IPS DF 6.9 (cell line): ENCODE measurements around the gene P2RX2.

Experiments
- DNase-seq: peaks from one replicate; pipeline ENCODE4 v3.0.0-alpha.2; 2013; ENCODE audit warnings: low read depth, low spot score
- H3K27ac ChIP-seq: one replicate; pipeline ENCODE4 v1.5.1; 2013; ENCODE audit warnings: low read length, control low read depth
- H3K27me3 ChIP-seq: 2 replicates; pipeline ENCODE4 v1.6.1; 2013; ENCODE audit warnings: mild to moderate bottlenecking, low read length; ENCODE audit not compliant: control insufficient read depth, insufficient read depth
- H3K36me3 ChIP-seq: 2 replicates; pipeline ENCODE4 v1.6.1; 2013; ENCODE audit warnings: low read length; ENCODE audit not compliant: control insufficient read depth, insufficient read depth
- H3K4me1 ChIP-seq: 2 replicates; pipeline ENCODE4 v1.6.1; 2013; ENCODE audit warnings: low read length; ENCODE audit not compliant: control insufficient read depth, insufficient read depth
- H3K4me3 ChIP-seq: 2 replicates; pipeline ENCODE4 v1.5.1; 2013; ENCODE audit warnings: mild to moderate bottlenecking, low read length
- H3K9me3 ChIP-seq: 2 replicates; pipeline ENCODE4 v1.6.1; 2013; ENCODE audit warnings: low read length, inconsistent platforms; ENCODE audit not compliant: control insufficient read depth, insufficient read depth
- WGBS: extraction: QIAGEN DNeasy Blood & Tissue Kit; methylation state at CpG from one replicate; pipeline ENCODE4 v1.1.7; 2013; ENCODE audit warnings: mixed read lengths, missing lambda C conversion rate; ENCODE audit not compliant: insufficient read length, insufficient coverage; 5-methylcytosine and 5-hydroxymethylcytosine counted together

The P2RX2 gene

DNA sequence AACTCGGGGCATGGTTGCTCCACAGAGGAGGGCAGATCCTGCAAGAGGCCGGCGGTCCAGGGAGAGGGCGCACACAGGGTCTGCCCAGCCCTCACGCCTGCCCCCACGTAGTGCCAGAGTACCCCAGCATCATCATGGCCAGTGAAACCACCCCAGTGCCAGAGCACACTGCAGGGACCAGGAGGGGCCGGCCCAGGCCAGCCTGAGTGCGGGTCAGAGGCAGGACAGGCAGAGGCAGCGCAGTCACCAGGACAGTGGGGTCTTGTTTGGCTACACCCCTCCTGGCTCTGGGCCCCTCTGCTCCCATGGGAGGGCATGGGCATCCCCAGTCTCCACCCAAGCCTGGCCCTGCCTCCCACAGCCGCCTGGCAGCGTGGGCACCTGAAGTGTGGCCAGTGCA, 42.9 kb upstream of the P2RX2 start:
- no peak overlapping the region for H3K4me3 ChIP-seq
- WGBS, result no CpG with 5 or more reads among the region's 11 CpGs
- no peaks in the 10 kb centered on the region for H3K9me3 ChIP-seq
- no peaks in the 10 kb centered on the region for H3K27me3 ChIP-seq
- no peak overlapping the region for H3K27ac ChIP-seq
- DNase-seq, result no peak
- no peaks in the 10 kb centered on the region for H3K4me1 ChIP-seq
- peaks cover 37% of the 10 kb centered on the region for H3K36me3 ChIP-seq

- H3K27ac ChIP-seq, result no peak overlapping the region
- no peaks in the 10 kb centered on the region for H3K9me3 ChIP-seq
- no CpG with 5 or more reads among the region's 12 CpGs for WGBS
- no peak overlapping the region for H3K4me3 ChIP-seq
- H3K4me1 ChIP-seq, result no peaks in the 10 kb centered on the region
- no peak for DNase-seq
- H3K27me3 ChIP-seq, result no peaks in the 10 kb centered on the region
- peaks cover 35% of the 10 kb centered on the region for H3K36me3 ChIP-seq
Observed at GRCh38 chr12:132576701-132577100, 41.9 kb upstream of the P2RX2 start.

GRCh38 chr12:132577191-132577920, 41.2 kb upstream of the P2RX2 start:
- no peak overlapping the region for H3K27ac ChIP-seq
- H3K4me3 ChIP-seq, result no peak overlapping the region
- no peaks in the 10 kb centered on the region for H3K9me3 ChIP-seq
- no CpG with 5 or more reads among the region's 22 CpGs for WGBS
- no peaks in the 10 kb centered on the region for H3K4me1 ChIP-seq
- H3K36me3 ChIP-seq, result peaks cover 32% of the 10 kb centered on the region
- no peak for DNase-seq
- no peaks in the 10 kb centered on the region for H3K27me3 ChIP-seq

- H3K4me3 ChIP-seq, result no peak overlapping the region
- no CpG with 5 or more reads among the region's 11 CpGs for WGBS
- H3K4me1 ChIP-seq, result no peaks in the 10 kb centered on the region
- no peaks in the 10 kb centered on the region for H3K9me3 ChIP-seq
- peaks cover 26% of the 10 kb centered on the region for H3K36me3 ChIP-seq
- DNase-seq, result no peak
- no peaks in the 10 kb centered on the region; the same call in 1 of the 2 replicates for H3K27me3 ChIP-seq
- no peak overlapping the region for H3K27ac ChIP-seq
Observed at GRCh38 chr12:132578118-132578517, 40.5 kb upstream of the P2RX2 start.

GRCh38 chr12:132578826-132579225, 39.8 kb upstream of the P2RX2 start:
- Histone ChIP-seq H3K27ac (no peak overlapping the region), H3K36me3 (peaks cover 26% of the 10 kb centered on the region), H3K4me3 (no peak overlapping the region), H3K4me1 (no peaks in the 10 kb centered on the region), H3K27me3 (no peaks in the 10 kb centered on the region; the same call in 1 of the 2 replicates), H3K9me3 (no peaks in the 10 kb centered on the region)
- no peak for DNase-seq
- WGBS, result no CpG with 5 or more reads among the region's 11 CpGs

DNA sequence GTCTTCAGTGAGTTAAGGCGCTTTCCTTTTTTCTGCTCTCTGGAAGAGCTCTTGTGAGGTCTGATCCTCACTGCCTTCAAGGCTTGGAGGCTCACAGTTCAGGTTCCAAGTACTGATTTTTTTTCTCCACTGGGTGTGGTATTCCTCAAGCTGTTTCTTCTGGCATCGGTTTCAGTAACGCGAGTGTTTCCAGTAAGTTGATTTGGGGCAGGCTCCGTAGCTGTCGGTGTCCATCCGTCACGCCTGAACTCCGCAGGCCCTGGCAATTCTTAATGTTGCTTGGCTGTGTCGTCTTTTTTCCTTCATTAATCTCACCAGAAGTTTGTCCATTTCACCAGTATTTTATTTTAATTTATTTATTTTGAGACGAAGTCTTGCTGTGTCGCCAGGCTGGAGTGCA, 38.8 kb upstream of the P2RX2 start:
- H3K4me3 ChIP-seq, result no peak overlapping the region
- H3K4me1 ChIP-seq, result no peaks in the 10 kb centered on the region
- H3K9me3 ChIP-seq, result no peaks in the 10 kb centered on the region
- peaks cover 3% of the 10 kb centered on the region; the same call in 1 of the 2 replicates for H3K27me3 ChIP-seq
- H3K36me3 ChIP-seq, result peaks cover 20% of the 10 kb centered on the region
- DNase-seq, result no peak
- no CpG with 5 or more reads among the region's 12 CpGs for WGBS
- H3K27ac ChIP-seq, result no peak overlapping the region

DNA sequence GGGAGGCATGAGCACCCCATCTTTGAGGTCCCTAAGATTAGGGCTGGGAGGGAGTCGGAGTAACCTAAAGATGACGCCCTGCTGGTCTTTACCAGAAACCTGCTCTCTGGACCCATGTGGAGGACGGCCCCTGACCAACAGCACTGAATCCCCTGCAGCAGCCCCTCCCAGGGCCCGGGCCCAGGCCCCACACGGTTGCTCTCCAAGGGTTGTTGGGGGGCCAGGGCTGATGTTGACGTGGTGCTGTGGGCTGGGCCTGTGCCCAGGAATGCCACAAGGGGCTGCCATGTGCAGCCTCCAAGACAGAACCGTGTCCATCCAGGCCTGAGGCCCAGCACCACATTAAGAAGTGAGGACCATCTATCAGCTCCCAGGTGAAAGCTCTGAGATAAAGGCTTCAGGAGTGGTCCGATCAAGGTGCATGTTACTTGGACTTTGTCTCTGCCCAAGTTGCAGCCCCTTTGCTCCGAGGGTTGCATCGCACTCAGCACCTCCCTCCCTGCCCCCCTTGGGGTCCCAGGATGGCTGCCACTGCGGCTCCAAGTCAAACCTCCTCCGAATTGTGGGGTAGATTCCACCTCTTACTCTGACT, 37.8 kb upstream of the P2RX2 start:
- no peaks in the 10 kb centered on the region for H3K9me3 ChIP-seq
- peaks cover 5% of the 10 kb centered on the region; the same call in 1 of the 2 replicates for H3K27me3 ChIP-seq
- peaks cover 14% of the 10 kb centered on the region for H3K36me3 ChIP-seq
- H3K27ac ChIP-seq, result no peak overlapping the region
- WGBS, result no CpG with 5 or more reads among the region's 12 CpGs
- no peak overlapping the region for H3K4me3 ChIP-seq
- DNase-seq, result no peak
- no peaks in the 10 kb centered on the region for H3K4me1 ChIP-seq

GRCh38 chr12:132581348-132582057, 37.1 kb upstream of the P2RX2 start:
- Histone ChIP-seq H3K9me3 (no peaks in the 10 kb centered on the region), H3K27me3 (peaks cover 5% of the 10 kb centered on the region; the same call in 1 of the 2 replicates), H3K4me1 (no peaks in the 10 kb centered on the region), H3K4me3 (no peak overlapping the region; the same call in 1 of the 2 replicates), H3K27ac (no peak overlapping the region), H3K36me3 (peaks cover 14% of the 10 kb centered on the region)
- DNase-seq, result no peak
- no CpG with 5 or more reads among the region's 17 CpGs for WGBS

GRCh38 chr12:132582058-132582420, 36.5 kb upstream of the P2RX2 start:
- Histone ChIP-seq H3K36me3 (peaks cover 8% of the 10 kb centered on the region), H3K9me3 (no peaks in the 10 kb centered on the region), H3K4me1 (no peaks in the 10 kb centered on the region), H3K4me3 (peak overlapping the region; percentile 21; the same call in 1 of the 2 replicates), H3K27ac (no peak overlapping the region), H3K27me3 (peaks cover 5% of the 10 kb centered on the region; the same call in 1 of the 2 replicates)
- no CpG with 5 or more reads among the region's 24 CpGs for WGBS
- DNase-seq, result no peak

DNA sequence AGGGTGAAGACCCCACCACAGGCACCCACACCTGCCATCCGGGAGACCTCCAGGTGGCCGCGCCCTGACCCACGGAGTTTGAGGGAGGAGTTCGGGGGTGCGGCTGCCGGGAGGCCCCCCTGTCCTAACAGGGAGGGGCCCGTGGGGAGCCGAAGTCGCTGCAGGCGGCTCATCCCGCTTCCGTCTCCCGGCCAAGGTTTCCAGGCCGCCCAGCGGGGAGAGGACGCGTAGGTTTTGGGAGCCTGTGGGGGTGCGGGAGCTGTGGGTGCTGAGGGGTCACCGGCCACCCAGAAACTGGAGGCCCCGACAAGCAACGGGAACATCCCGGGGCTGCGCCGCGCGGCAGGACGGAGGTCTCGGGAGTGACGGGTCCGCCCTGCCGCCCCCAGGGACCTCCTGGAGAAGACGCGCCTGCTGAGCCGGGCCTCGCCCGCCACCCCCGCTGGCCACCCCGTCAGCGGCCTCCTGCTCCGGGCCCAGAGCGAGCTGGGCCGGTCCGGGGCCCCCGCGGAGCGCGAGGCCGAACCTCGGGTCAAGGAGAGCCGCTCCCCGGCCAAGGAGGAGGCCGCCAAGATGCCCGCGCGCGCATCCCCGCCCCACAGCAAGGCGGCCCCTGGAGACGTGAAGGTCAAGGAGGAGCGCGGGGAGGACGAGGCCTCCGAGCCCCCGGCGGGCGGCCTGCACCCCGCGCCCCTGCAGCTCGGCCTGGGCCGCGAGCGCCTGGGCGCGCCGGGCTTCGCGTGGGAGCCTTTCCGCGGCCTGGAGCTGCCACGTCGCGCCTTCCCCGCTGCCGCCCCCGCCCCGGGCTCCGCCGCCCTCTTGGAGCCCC, 35.8 kb upstream of the P2RX2 start:
- H3K27me3 ChIP-seq, result peaks cover 5% of the 10 kb centered on the region; the same call in 1 of the 2 replicates
- H3K36me3 ChIP-seq, result peaks cover 4% of the 10 kb centered on the region

More for the DNA sequence above, 35.8 kb upstream of the P2RX2 start:
- no CpG with 5 or more reads among the region's 89 CpGs for WGBS
- Histone ChIP-seq H3K27ac (no peak overlapping the region), H3K4me1 (no peaks in the 10 kb centered on the region), H3K4me3 (peak overlapping the region; percentile 32; the same call in 1 of the 2 replicates), H3K9me3 (no peaks in the 10 kb centered on the region)
- no peak for DNase-seq
